ENCODE results near the gene CD52. TPM values are rescaled to one million over a fixed set of nuclear protein-coding genes. Genes with fewer than 3 reads are reported as not detected.

CD52 gene
- total RNA-seq, 4 donors from 2014 or later, result 7.8 TPM; not detected in 3

GRCh38 chr1:26340047-26340481, 22.3 kb downstream of the CD52 start:
- intact Hi-C loops (cut with DNase I; ENCODE audit: low total_unique reads), result no loop called here
- Histone ChIP-seq H3K27ac (no peak overlapping the region), H3K27me3 (peaks cover 5 to 10% of the 10 kb centered on the region in 2 donors), H3K36me3 (no peaks in the 10 kb centered on the region), H3K4me3 (no peak overlapping the region), H3K4me1 (peaks cover 0 to 9% of the 10 kb centered on the region in 2 donors), H3K9me3 (no peaks in the 10 kb centered on the region)
- DNase-seq, result no peak
- TF ChIP-seq CTCF (IDR thresholded peaks at IDR 0.05), result no peak
- TF ChIP-seq POLR2A (IDR thresholded peaks at IDR 0.05), result no peak

- no peaks in the 10 kb centered on the region for H3K4me1 ChIP-seq
- intact Hi-C loops (cut with DNase I; ENCODE audit: low total_unique reads), result no loop called here
- H3K27me3 ChIP-seq, result no peaks in the 10 kb centered on the region
- TF ChIP-seq CTCF (IDR thresholded peaks at IDR 0.05), result no peak
- TF ChIP-seq POLR2A (IDR thresholded peaks at IDR 0.05), result no peak
- H3K9me3 ChIP-seq, result no peaks in the 10 kb centered on the region
- H3K36me3 ChIP-seq, result no peaks in the 10 kb centered on the region
- no peak overlapping the region for H3K27ac ChIP-seq
- H3K4me3 ChIP-seq, result no peak overlapping the region
- no peak for DNase-seq
Observed at GRCh38 chr1:26344147-26344920, 26.6 kb downstream of the CD52 start.

- intact Hi-C loops (cut with DNase I; ENCODE audit: low total_unique reads), result no loop called here
- TF ChIP-seq CTCF (IDR thresholded peaks at IDR 0.05) (no peak), POLR2A (IDR thresholded peaks at IDR 0.05) (no peak)
- Histone ChIP-seq H3K4me3 (no peak overlapping the region), H3K27ac (no peak overlapping the region), H3K4me1 (no peaks in the 10 kb centered on the region), H3K36me3 (no peaks in the 10 kb centered on the region), H3K9me3 (no peaks in the 10 kb centered on the region), H3K27me3 (no peaks in the 10 kb centered on the region)
- no peak for DNase-seq
Observed at GRCh38 chr1:26345718-26346117, 28.0 kb downstream of the CD52 start.

GRCh38 chr1:26346274-26347033, 28.7 kb downstream of the CD52 start:
- H3K4me1 ChIP-seq, result no peaks in the 10 kb centered on the region
- H3K27ac ChIP-seq, result no peak overlapping the region
- TF ChIP-seq POLR2A (IDR thresholded peaks at IDR 0.05), result no peak
- TF ChIP-seq CTCF (IDR thresholded peaks at IDR 0.05), result no peak
- no peaks in the 10 kb centered on the region for H3K36me3 ChIP-seq
- H3K4me3 ChIP-seq, result no peak overlapping the region
- DNase-seq, result no peak
- H3K9me3 ChIP-seq, result no peaks in the 10 kb centered on the region
- H3K27me3 ChIP-seq, result no peaks in the 10 kb centered on the region
- intact Hi-C loops (cut with DNase I; ENCODE audit: low total_unique reads), result no loop called here

Measured in uterus (tissue), 4 donors.